Stomach (tissue), 4 donors: Measurements from ENCODE around the gene ATF2.
A peak's percentile ranks its signal among the peaks of the same experiment; 100 is the strongest.

ENCODE experiments used
- EP300 ChIP-seq: sonication (generic); formaldehyde crosslinking; IDR thresholded peaks from one replicate; pipeline ENCODE4 v1.6.1; 2017; ENCODE audit warnings: antibody characterized with exemption
- TF ChIP-seq, protein P1 (sequence below), 7 experiments: fragments of 450-650 bp in 4 of 7; fragments of 200-600 bp in 3 of 7; sonication (generic) in 3 of 7; IDR thresholded peaks; one replicate each; pipeline ENCODE4 v1.5.1; 2016 to 2019; ENCODE audit warnings: antibody characterized with exemption in 7 of 7, control low read depth in 2 of 7, mild to moderate bottlenecking in 1 of 7

DNA sequence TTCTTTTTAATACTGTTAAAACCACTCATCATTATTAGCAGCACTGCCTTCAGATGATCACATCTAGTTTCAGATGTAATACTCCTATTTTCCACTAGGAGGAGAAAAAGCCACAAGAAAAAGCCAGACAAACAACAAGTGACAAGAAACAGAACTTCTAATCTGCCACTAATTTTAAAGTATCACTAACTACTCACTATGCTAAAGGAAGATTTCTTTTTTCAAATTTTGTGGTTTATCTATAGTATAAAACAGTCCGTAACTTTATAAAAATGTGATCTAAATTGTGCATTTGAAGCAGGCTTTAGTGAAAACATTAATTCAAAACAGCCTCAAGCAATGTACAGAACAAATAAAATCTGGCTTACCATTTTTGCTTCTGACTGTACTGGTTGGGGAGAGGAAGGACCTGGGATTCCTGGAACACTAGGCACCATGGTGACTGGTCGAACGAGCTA lies 56.8 kb downstream of the ATF2 start:
- TF ChIP-seq, protein P1, sequence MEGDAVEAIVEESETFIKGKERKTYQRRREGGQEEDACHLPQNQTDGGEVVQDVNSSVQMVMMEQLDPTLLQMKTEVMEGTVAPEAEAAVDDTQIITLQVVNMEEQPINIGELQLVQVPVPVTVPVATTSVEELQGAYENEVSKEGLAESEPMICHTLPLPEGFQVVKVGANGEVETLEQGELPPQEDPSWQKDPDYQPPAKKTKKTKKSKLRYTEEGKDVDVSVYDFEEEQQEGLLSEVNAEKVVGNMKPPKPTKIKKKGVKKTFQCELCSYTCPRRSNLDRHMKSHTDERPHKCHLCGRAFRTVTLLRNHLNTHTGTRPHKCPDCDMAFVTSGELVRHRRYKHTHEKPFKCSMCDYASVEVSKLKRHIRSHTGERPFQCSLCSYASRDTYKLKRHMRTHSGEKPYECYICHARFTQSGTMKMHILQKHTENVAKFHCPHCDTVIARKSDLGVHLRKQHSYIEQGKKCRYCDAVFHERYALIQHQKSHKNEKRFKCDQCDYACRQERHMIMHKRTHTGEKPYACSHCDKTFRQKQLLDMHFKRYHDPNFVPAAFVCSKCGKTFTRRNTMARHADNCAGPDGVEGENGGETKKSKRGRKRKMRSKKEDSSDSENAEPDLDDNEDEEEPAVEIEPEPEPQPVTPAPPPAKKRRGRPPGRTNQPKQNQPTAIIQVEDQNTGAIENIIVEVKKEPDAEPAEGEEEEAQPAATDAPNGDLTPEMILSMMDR (IDR thresholded peaks at IDR 0.05) = peak in 5 of 7 experiments; percentile 61 to 80 (median 69)
- no peak for TF ChIP-seq EP300
